Body of pancreas (tissue), 4 donors: Measurements from ENCODE around the gene UBXN7.

Experiments
- CTCF ChIP-seq, 7 experiments: fragments of 450-650 bp in 4 of 7; fragments of 200-600 bp in 3 of 7; sonication (generic) in 3 of 7; IDR thresholded peaks; one replicate each; pipeline ENCODE4 v1.5.1; 2016 to 2019; ENCODE audit warnings: antibody characterized with exemption in 7 of 7
- POLR2A ChIP-seq, 3 donors: fragments of 450-650 bp; IDR thresholded peaks; one replicate each; pipeline ENCODE4 v1.6.1; 2016; ENCODE audit warnings: antibody characterized with exemption in 3 of 3, mild to moderate bottlenecking in 2 of 3

GRCh38 chr3:196419386-196419785 is 12.8 kb downstream of the UBXN7 start:
- TF ChIP-seq CTCF (IDR thresholded peaks at IDR 0.05) (no peak), POLR2A (IDR thresholded peaks at IDR 0.05) (no peak)
